ENCODE measurements around the gene CACNB2. TPM values are rescaled to one million over a fixed set of nuclear protein-coding genes. Genes with fewer than 3 reads are reported as not detected.
"Not testable (repeated sequence)": the region's sequence is repeated elsewhere in the genome, so short reads cannot be mapped to it uniquely, and the experiment has no call there.

CACNB2 gene
- polyA plus RNA-seq, 2 donors: 3.8 to 5.1 TPM

DNA sequence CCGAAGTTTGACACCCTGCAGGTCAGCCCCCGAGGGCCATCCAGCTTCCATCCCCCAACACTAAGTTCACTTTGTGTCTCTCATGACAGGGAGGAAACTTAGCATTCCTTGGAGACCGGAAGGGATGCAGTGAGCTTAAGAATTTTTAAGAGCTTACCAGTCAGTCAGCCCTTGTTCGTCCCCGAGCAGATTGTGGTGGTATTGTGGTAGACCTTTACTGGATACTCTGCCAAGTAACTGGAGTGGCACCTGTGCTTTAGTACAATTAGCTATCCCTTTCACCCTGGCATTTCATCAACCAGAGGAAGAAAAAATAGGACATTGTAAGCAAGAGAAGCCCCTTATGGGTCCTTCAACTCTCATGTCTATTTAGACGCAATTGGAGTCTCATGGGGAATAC lies 436.4 kb downstream of the CACNB2 start:
- Histone ChIP-seq H3K36me3 (ENCODE audit: control insufficient read depth in 2 of 2, insufficient read depth in 2 of 2, low read length in 1 of 2) (peaks cover 0 to 2% of the 10 kb centered on the region in 2 donors), H3K27ac (ENCODE audit: low read depth in 2 of 2, low read length in 1 of 2) (no peak overlapping the region), H3K9me3 (ENCODE audit: control insufficient read depth in 2 of 2, insufficient read depth in 1 of 2, low read depth in 1 of 2, low read length in 1 of 2) (peaks cover 0 to 6% of the 10 kb centered on the region in 2 donors), H3K27me3 (ENCODE audit: control insufficient read depth in 1 of 2, insufficient read depth in 2 of 2, low read length in 2 of 2) (no peaks in the 10 kb centered on the region), H3K4me1 (ENCODE audit: control insufficient read depth in 2 of 2, insufficient read depth in 2 of 2, low read length in 1 of 2) (no peaks in the 10 kb centered on the region), H3K4me3 (ENCODE audit: low read depth in 1 of 2, low read length in 2 of 2) (no peak overlapping the region)
- 98 to 99% methylated on average over 6 of the region's 6 CpGs for WGBS, 2 donors

DNA sequence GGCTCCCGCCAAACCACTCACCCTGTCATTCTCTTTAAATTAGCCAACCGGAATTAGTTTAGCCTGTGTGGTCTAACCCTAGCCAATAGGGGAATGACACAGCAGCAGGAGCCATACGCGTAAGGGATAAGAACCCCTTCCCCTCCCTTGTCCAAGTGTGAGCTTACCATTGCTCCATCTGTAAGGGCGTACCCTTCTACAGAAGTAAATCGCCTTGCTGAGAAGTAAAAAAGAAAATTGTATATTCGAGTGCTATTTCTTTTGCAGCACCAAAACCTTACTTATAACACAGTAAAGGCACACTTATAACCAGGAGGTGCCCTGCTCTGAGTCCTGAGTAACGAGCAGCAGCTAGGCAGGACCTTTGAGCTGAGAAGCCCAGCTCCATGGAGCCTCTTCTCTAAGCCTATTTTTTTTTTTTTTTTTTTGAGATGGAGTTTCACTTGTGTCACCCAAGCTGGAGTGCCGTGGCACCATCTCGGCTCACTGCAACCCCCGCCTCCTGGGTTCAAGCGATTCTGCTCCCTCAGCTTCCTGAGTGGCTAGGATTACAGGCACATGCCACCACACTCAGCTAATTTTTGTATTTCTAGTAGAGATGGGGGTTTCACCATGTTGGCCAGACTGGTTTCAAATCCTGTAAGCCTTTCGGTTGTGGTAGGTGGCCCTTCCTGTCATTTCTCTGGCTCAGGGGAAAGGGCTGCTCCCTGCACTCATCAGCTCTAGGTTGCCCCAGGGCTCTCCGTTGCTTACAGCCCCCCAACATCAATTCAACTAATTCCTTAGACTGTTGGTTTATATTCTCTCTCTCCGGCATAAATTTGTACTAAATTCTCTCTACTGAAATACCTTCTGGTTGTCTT lies 437.8 kb downstream of the CACNB2 start:
- Histone ChIP-seq H3K27me3 (ENCODE audit: control insufficient read depth in 1 of 2, insufficient read depth in 2 of 2, low read length in 2 of 2) (no peaks in the 10 kb centered on the region), H3K36me3 (ENCODE audit: control insufficient read depth in 2 of 2, insufficient read depth in 2 of 2, low read length in 1 of 2) (peaks cover 0 to 5% of the 10 kb centered on the region in 2 donors), H3K27ac (ENCODE audit: low read depth in 2 of 2, low read length in 1 of 2) (no peak overlapping the region), H3K4me1 (ENCODE audit: control insufficient read depth in 2 of 2, insufficient read depth in 2 of 2, low read length in 1 of 2) (no peaks in the 10 kb centered on the region), H3K4me3 (ENCODE audit: low read depth in 1 of 2, low read length in 2 of 2) (no peak overlapping the region), H3K9me3 (ENCODE audit: control insufficient read depth in 2 of 2, insufficient read depth in 1 of 2, low read depth in 1 of 2, low read length in 1 of 2) (peaks cover 0 to 6% of the 10 kb centered on the region in 2 donors)
- WGBS, 2 donors: 89 to 94% methylated on average over 15 of the region's 15 CpGs

GRCh38 chr10:18582803-18583202 lies 442.6 kb downstream of the CACNB2 start:
- H3K36me3 ChIP-seq (ENCODE audit: control insufficient read depth in 2 of 2, insufficient read depth in 2 of 2, low read length in 1 of 2): peaks cover 0 to 9% of the 10 kb centered on the region in 2 donors
- H3K9me3 ChIP-seq (ENCODE audit: control insufficient read depth in 2 of 2, insufficient read depth in 1 of 2, low read depth in 1 of 2, low read length in 1 of 2): peaks cover 0 to 6% of the 10 kb centered on the region in 2 donors
- no peak overlapping the region for H3K4me3 ChIP-seq (ENCODE audit: low read depth in 1 of 2, low read length in 2 of 2)
- H3K27ac ChIP-seq (ENCODE audit: low read depth in 2 of 2, low read length in 1 of 2): no peak overlapping the region
- H3K4me1 ChIP-seq (ENCODE audit: control insufficient read depth in 2 of 2, insufficient read depth in 2 of 2, low read length in 1 of 2): no peaks in the 10 kb centered on the region
- WGBS, 2 donors: 81 to 86% methylated on average over 3 of the region's 3 CpGs
- no peaks in the 10 kb centered on the region for H3K27me3 ChIP-seq (ENCODE audit: control insufficient read depth in 1 of 2, insufficient read depth in 2 of 2, low read length in 2 of 2)

GRCh38 chr10:18583575-18584270 lies 443.5 kb downstream of the CACNB2 start:
- peaks cover 0 to 9% of the 10 kb centered on the region in 2 donors for H3K36me3 ChIP-seq (ENCODE audit: control insufficient read depth in 2 of 2, insufficient read depth in 2 of 2, low read length in 1 of 2)
- H3K4me3 ChIP-seq (ENCODE audit: low read depth in 1 of 2, low read length in 2 of 2): no peak overlapping the region
- WGBS, 2 donors: 79 to 89% methylated on average over 5 of the region's 5 CpGs
- no peaks in the 10 kb centered on the region for H3K27me3 ChIP-seq (ENCODE audit: control insufficient read depth in 1 of 2, insufficient read depth in 2 of 2, low read length in 2 of 2)
- no peaks in the 10 kb centered on the region for H3K4me1 ChIP-seq (ENCODE audit: control insufficient read depth in 2 of 2, insufficient read depth in 2 of 2, low read length in 1 of 2)
- H3K27ac ChIP-seq (ENCODE audit: low read depth in 2 of 2, low read length in 1 of 2): no peak overlapping the region
- H3K9me3 ChIP-seq (ENCODE audit: control insufficient read depth in 2 of 2, insufficient read depth in 1 of 2, low read depth in 1 of 2, low read length in 1 of 2): no peaks in the 10 kb centered on the region

DNA sequence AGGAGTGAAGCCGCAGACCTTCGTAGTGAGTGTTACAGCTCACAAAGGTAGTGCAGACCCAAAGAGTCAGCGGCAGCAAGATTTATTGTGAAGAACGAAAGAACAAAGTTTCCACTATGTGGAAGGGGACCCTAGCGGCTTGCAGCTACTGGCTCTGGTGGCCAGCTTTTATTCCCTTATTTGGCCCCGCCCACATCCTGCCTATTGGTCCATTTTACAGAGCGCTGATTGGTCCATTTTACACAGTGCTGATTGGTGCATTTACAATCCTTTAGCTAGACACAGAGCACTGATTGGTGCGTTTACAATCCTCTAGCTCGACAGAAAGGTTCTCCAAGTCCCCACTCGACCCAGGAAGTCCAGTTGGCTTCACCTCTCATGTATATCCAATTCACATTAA lies 446.4 kb downstream of the CACNB2 start:
- H3K27ac ChIP-seq (ENCODE audit: low read depth in 2 of 2, low read length in 1 of 2); H3K36me3 ChIP-seq (ENCODE audit: control insufficient read depth in 2 of 2, insufficient read depth in 2 of 2, low read length in 1 of 2); H3K4me3 ChIP-seq (ENCODE audit: low read depth in 1 of 2, low read length in 2 of 2); H3K27me3 ChIP-seq (ENCODE audit: control insufficient read depth in 1 of 2, insufficient read depth in 2 of 2, low read length in 2 of 2); H3K4me1 ChIP-seq (ENCODE audit: control insufficient read depth in 2 of 2, insufficient read depth in 2 of 2, low read length in 1 of 2); H3K9me3 ChIP-seq (ENCODE audit: control insufficient read depth in 2 of 2, insufficient read depth in 1 of 2, low read depth in 1 of 2, low read length in 1 of 2): not testable (repeated sequence)
- 97 to 98% methylated on average over 10 of the region's 10 CpGs for WGBS, 2 donors

- WGBS, 2 donors: 100% methylated on average over 1 of the region's 1 CpG
- H3K9me3 ChIP-seq (ENCODE audit: control insufficient read depth in 2 of 2, insufficient read depth in 1 of 2, low read depth in 1 of 2, low read length in 1 of 2); H3K4me3 ChIP-seq (ENCODE audit: low read depth in 1 of 2, low read length in 2 of 2); H3K4me1 ChIP-seq (ENCODE audit: control insufficient read depth in 2 of 2, insufficient read depth in 2 of 2, low read length in 1 of 2); H3K36me3 ChIP-seq (ENCODE audit: control insufficient read depth in 2 of 2, insufficient read depth in 2 of 2, low read length in 1 of 2); H3K27ac ChIP-seq (ENCODE audit: low read depth in 2 of 2, low read length in 1 of 2); H3K27me3 ChIP-seq (ENCODE audit: control insufficient read depth in 1 of 2, insufficient read depth in 2 of 2, low read length in 2 of 2): not testable (repeated sequence)
Observed at GRCh38 chr10:18591141-18591540, 450.9 kb downstream of the CACNB2 start.

Other genes starting within 250 kb of the CACNB2 start
- under 1 TPM in 1 of 2 donors, not detected in 1; 0.01 TPM for gene SLC39A12, start 188.5 kb upstream of the CACNB2 start, polyA plus RNA-seq

All from esophagus (tissue), 2 donors.